Measurements from ENCODE around the gene P2RY2. TPM values are rescaled to one million over a fixed set of nuclear protein-coding genes. Genes with fewer than 3 reads are reported as not detected.

P2RY2 gene
- total and polyA plus RNA-seq, 2 experiments from 2014 or later = 0.63 to 1.6 TPM

- H3K9me2 ChIP-seq (ENCODE audit: insufficient read depth) = 0 out of 2 replicates have a peak, but pooled peaks cover 4% of the 10 kb centered on the region
- Mint-ChIP-seq H3K36me3 (ENCODE audit: low read depth) (no peaks in the 10 kb centered on the region), H3K4me1 (peaks cover 3% of the 10 kb centered on the region; the same call in 2 of the 3 replicates), H3K4me3 (no peak overlapping the region), H3K9me3 (no peaks in the 10 kb centered on the region), H3K27ac (no peak overlapping the region), H3K27me3 (ENCODE audit: insufficient read depth, low read depth, poor library complexity) (peaks cover 10% of the 10 kb centered on the region)
- H3K79me2 ChIP-seq (replicated peaks; ENCODE audit: insufficient read depth) = no peaks in the 10 kb centered on the region
- H4K20me1 ChIP-seq (replicated peaks; ENCODE audit: insufficient read depth) = no peaks in the 10 kb centered on the region
- DNase-seq (ENCODE audit: low spot score) (no peak), ATAC-seq (no peak)
- H3K36me3 ChIP-seq (ENCODE audit: insufficient read depth) = no peaks in the 10 kb centered on the region
- no peak overlapping the region for H3K4me3 ChIP-seq
- no peaks in the 10 kb centered on the region for H3F3A ChIP-seq (replicated peaks; ENCODE audit: low read depth)
- H3K4me1 ChIP-seq (ENCODE audit: insufficient read depth) = no peaks in the 10 kb centered on the region
- H3K27ac ChIP-seq (ENCODE audit: low read depth) = no peak overlapping the region
- H3K4me2 ChIP-seq = no peak overlapping the region
- no peaks in the 10 kb centered on the region for H3K27me3 ChIP-seq (ENCODE audit: insufficient read depth)
- no peak overlapping the region for H2AFZ ChIP-seq
- TF ChIP-seq REST (IDR thresholded peaks at IDR 0.05; ENCODE audit: unreplicated experiment) = no peak
- TF ChIP-seq JUNB (IDR thresholded peaks at IDR 0.05; ENCODE audit: unreplicated experiment) = no peak
- TF ChIP-seq CREB1 (CRISPR knock-in tag; IDR thresholded peaks at IDR 0.05; ENCODE audit: low read depth) = no peak
- no peak for TF ChIP-seq POLR2AphosphoS5 (IDR thresholded peaks at IDR 0.05; ENCODE audit: low read depth)
- no peak for TF ChIP-seq STAT1 (IDR thresholded peaks at IDR 0.05; ENCODE audit: unreplicated experiment)
- TF ChIP-seq ZNF462 (CRISPR knock-in tag; IDR thresholded peaks at IDR 0.05) = no peak
- TF ChIP-seq CTCF (conservative IDR thresholded peaks at IDR 0.05; ENCODE audit: low read depth in 2 of 2) = no peak
- no peak for TF ChIP-seq ETS1 (IDR thresholded peaks at IDR 0.05)
- no peak for TF ChIP-seq ZNF114 (CRISPR knock-in tag; IDR thresholded peaks at IDR 0.05)
- TF ChIP-seq ZNF331 (CRISPR knock-in tag; IDR thresholded peaks at IDR 0.05; ENCODE audit: low read depth) = no peak
- TF ChIP-seq EZH2phosphoT487 (IDR thresholded peaks at IDR 0.05; ENCODE audit: unreplicated experiment) = no peak
- TF ChIP-seq EZH2 (IDR thresholded peaks at IDR 0.05; ENCODE audit: low read depth, unreplicated experiment) = no peak
- TF ChIP-seq NANOG (IDR thresholded peaks at IDR 0.05; ENCODE audit: borderline replicate concordance) = no peak
Observed at GRCh38 chr11:73193251-73194033, 24.6 kb upstream of the P2RY2 start.

Measured in GM23338 (cell line).